Measurements from ENCODE around the gene KRTAP9-2.

The KRTAP9-2 gene

GRCh38 chr17:41212524-41213169, 13.8 kb upstream of the KRTAP9-2 start:
- Histone ChIP-seq H3K79me2 (ENCODE audit: insufficient read depth, low read depth) (no peaks in the 10 kb centered on the region), H3K4me3 (IDR thresholded peaks at IDR 0.05; ENCODE audit: insufficient read depth, low read depth, low read length) (no peak overlapping the region), H3K4me2 (peak overlapping the region; percentile 59), H3K27ac (peak overlapping the region; percentile 35), H3K36me3 (ENCODE audit: insufficient read depth) (no peaks in the 10 kb centered on the region), H3K4me1 (ENCODE audit: low read depth, poor library complexity, severe bottlenecking) (peaks cover 29% of the 10 kb centered on the region), H3K27me3 (ENCODE audit: insufficient read depth, low read depth) (no peaks in the 10 kb centered on the region), H3K9ac (no peak overlapping the region), H2AFZ (ENCODE audit: low read depth) (no peak overlapping the region; the same call in 1 of the 2 replicates), H4K20me1 (ENCODE audit: insufficient read depth) (no peaks in the 10 kb centered on the region)
- TF ChIP-seq CTCF (conservative IDR thresholded peaks at IDR 0.05; ENCODE audit: low read depth, low read length): no peak

GRCh38 chr17:41215681-41216080, 10.8 kb upstream of the KRTAP9-2 start:
- no peaks in the 10 kb centered on the region for H3K36me3 ChIP-seq (ENCODE audit: insufficient read depth)
- H2AFZ ChIP-seq (ENCODE audit: low read depth): no peak overlapping the region
- no peaks in the 10 kb centered on the region for H3K79me2 ChIP-seq (ENCODE audit: insufficient read depth, low read depth)
- H4K20me1 ChIP-seq (ENCODE audit: insufficient read depth): no peaks in the 10 kb centered on the region
- H3K27me3 ChIP-seq (ENCODE audit: insufficient read depth, low read depth): no peaks in the 10 kb centered on the region
- H3K27ac ChIP-seq: no peak overlapping the region
- peaks cover 29% of the 10 kb centered on the region for H3K4me1 ChIP-seq (ENCODE audit: low read depth, poor library complexity, severe bottlenecking)
- no peak overlapping the region for H3K9ac ChIP-seq
- no peak overlapping the region for H3K4me2 ChIP-seq
- H3K4me3 ChIP-seq (IDR thresholded peaks at IDR 0.05; ENCODE audit: insufficient read depth, low read depth, low read length): no peak overlapping the region
- no peak for TF ChIP-seq CTCF (conservative IDR thresholded peaks at IDR 0.05; ENCODE audit: low read depth, low read length)

GRCh38 chr17:41223821-41224220, 2.6 kb upstream of the KRTAP9-2 start:
- Histone ChIP-seq H3K79me2 (ENCODE audit: insufficient read depth, low read depth) (no peaks in the 10 kb centered on the region), H3K36me3 (ENCODE audit: insufficient read depth) (no peaks in the 10 kb centered on the region), H3K4me2 (no peak overlapping the region), H3K9ac (no peak overlapping the region), H3K27ac (no peak overlapping the region), H3K27me3 (ENCODE audit: insufficient read depth, low read depth) (no peaks in the 10 kb centered on the region), H3K4me3 (IDR thresholded peaks at IDR 0.05; ENCODE audit: insufficient read depth, low read depth, low read length) (no peak overlapping the region), H4K20me1 (ENCODE audit: insufficient read depth) (no peaks in the 10 kb centered on the region), H3K4me1 (ENCODE audit: low read depth, poor library complexity, severe bottlenecking) (no peaks in the 10 kb centered on the region), H2AFZ (ENCODE audit: low read depth) (no peak overlapping the region)
- no peak for TF ChIP-seq CTCF (conservative IDR thresholded peaks at IDR 0.05; ENCODE audit: low read depth, low read length)

GRCh38 chr17:41226051-41226450, 397 bp upstream of the KRTAP9-2 start:
- Histone ChIP-seq H3K9ac (no peak overlapping the region), H3K4me3 (IDR thresholded peaks at IDR 0.05; ENCODE audit: insufficient read depth, low read depth, low read length) (no peak overlapping the region), H3K36me3 (ENCODE audit: insufficient read depth) (no peaks in the 10 kb centered on the region), H3K4me1 (ENCODE audit: low read depth, poor library complexity, severe bottlenecking) (no peaks in the 10 kb centered on the region), H3K27me3 (ENCODE audit: insufficient read depth, low read depth) (no peaks in the 10 kb centered on the region), H3K27ac (no peak overlapping the region), H2AFZ (ENCODE audit: low read depth) (no peak overlapping the region), H3K4me2 (no peak overlapping the region), H4K20me1 (ENCODE audit: insufficient read depth) (no peaks in the 10 kb centered on the region), H3K79me2 (ENCODE audit: insufficient read depth, low read depth) (no peaks in the 10 kb centered on the region)
- no peak for TF ChIP-seq CTCF (conservative IDR thresholded peaks at IDR 0.05; ENCODE audit: low read depth, low read length)
